HepG2 (cell line): ENCODE data around the gene ABCB8. TPM values are rescaled to one million over a fixed set of nuclear protein-coding genes. Genes with fewer than 3 reads are reported as not detected.
A peak's percentile ranks its signal among the peaks of the same experiment; 100 is the strongest.

ENCODE experiments used
- ATAC-seq: fragments of 200-7000 bp; cut with Tn5 transposase; 3 replicates; pipeline ENCODE4 v1.9.1; 2020; ENCODE audit warnings: mild to moderate bottlenecking, moderate library complexity
- BruUV-seq: library from RNA; stranded (reverse); fragments of 400-500 nt; replicated peaks from 2 replicates; lab custom pipeline; 2021; lab: Mats Ljungman, UMichigan
- CTCF ChIA-PET: fragments of 300-600 bp; formaldehyde crosslinking; extraction: SDS; loops from one replicate; lab custom pipeline; 2021; ENCODE audit warnings: low total read pairs, inconsistent platforms, low intra/inter-chr PET ratio; lab: Yijun Ruan, JAX
- POLR2A ChIA-PET: fragments of 350-600 bp; sonication (Branson Sonifier 250); formaldehyde crosslinking; loops from one replicate; lab custom pipeline; 2020; ENCODE audit warnings: antibody characterized with exemption, inconsistent platforms; lab: Yijun Ruan, JAX
- DNase-seq: peaks from one replicate; pipeline ENCODE4 v3.0.0-alpha.2; 2015; ENCODE audit warnings: low spot score
- FAIRE-seq: peaks from 3 replicates; lab custom pipeline; 2011; peaks lifted over from hg19 to GRCh38; lab: Jason Lieb, UNC
- H2AFZ ChIP-seq: one replicate; pipeline ENCODE4 v1.6.1; 2011; ENCODE audit warnings: low read length, inconsistent platforms
- H3K27ac ChIP-seq: fragments of 300-600 bp; 3 replicates; pipeline ENCODE4 v1.8.0; 2011; ENCODE audit warnings: mixed run types, mild to moderate bottlenecking, mixed read lengths, low read length, inconsistent platforms; ENCODE audit not compliant: insufficient read depth; ENCODE audit errors: extremely low read length
- H3K27me3 ChIP-seq, 2 experiments: fragments of 200-600 bp in 1 of 2; 2 replicates in 1 of 2; 3 replicates in 1 of 2; pipeline versions ENCODE4 v1.6.0 to v1.8.0; 2011; ENCODE audit warnings: low read length in 2 of 2, mild to moderate bottlenecking in 2 of 2, moderate library complexity in 2 of 2, inconsistent platforms in 1 of 2; ENCODE audit not compliant: insufficient read depth in 2 of 2, control insufficient read depth in 1 of 2
- H3K36me3 ChIP-seq, 2 experiments: fragments of 200-600 bp in 1 of 2; replicated peaks in 1 of 2; 2 replicates in 1 of 2; 3 replicates in 1 of 2; pipeline versions ENCODE4 v1.5.1 to v1.8.0; 2011; ENCODE audit warnings: low read length in 2 of 2, inconsistent platforms in 1 of 2; ENCODE audit not compliant: insufficient read depth in 2 of 2, control insufficient read depth in 1 of 2
- H3K4me1 ChIP-seq: 2 replicates; pipeline ENCODE4 v1.5.1; 2012; ENCODE audit warnings: low read length, inconsistent platforms; ENCODE audit not compliant: insufficient read depth
- H3K4me2 ChIP-seq: 2 replicates; pipeline ENCODE4 v1.6.0; 2011; ENCODE audit warnings: low read depth, low read length, inconsistent platforms
- H3K4me3 ChIP-seq, 3 experiments: fragments of 200-600 bp in 1 of 3; sonication (generic), shearing (Covaris generic) in 1 of 3; replicated peaks in 1 of 3; 2 replicates each; pipeline ENCODE4 v1.5.1; 2011 to 2016; ENCODE audit warnings: low read length in 3 of 3, inconsistent platforms in 2 of 3, low read depth in 2 of 3, mild to moderate bottlenecking in 2 of 3, control low read depth in 1 of 3, mixed read lengths in 1 of 3; ENCODE audit not compliant: insufficient read depth in 1 of 3
- H3K79me2 ChIP-seq: one replicate; pipeline ENCODE4 v1.6.1; 2011; ENCODE audit warnings: low read length, inconsistent platforms; ENCODE audit not compliant: insufficient read depth
- H3K9ac ChIP-seq: 2 replicates; pipeline ENCODE4 v1.6.0; 2011; ENCODE audit warnings: mild to moderate bottlenecking, low read depth, low read length, inconsistent platforms; ENCODE audit not compliant: insufficient read depth
- H3K9me3 ChIP-seq: 2 replicates; pipeline ENCODE4 v1.5.1; 2012; ENCODE audit warnings: mild to moderate bottlenecking, low read length
- H4K20me1 ChIP-seq: 2 replicates; pipeline ENCODE4 v1.6.0; 2011; ENCODE audit warnings: inconsistent platforms, mild to moderate bottlenecking, low read length, moderate library complexity; ENCODE audit not compliant: insufficient read depth
- EED ChIP-seq: sonication (generic); formaldehyde crosslinking; IDR thresholded peaks from 2 replicates; pipeline ENCODE4 v1.5.0; 2020; ENCODE audit warnings: mild to moderate bottlenecking, missing genetic modification reagents
- FOXO4 ChIP-seq: sonication (generic); formaldehyde crosslinking; conservative IDR thresholded peaks from 2 replicates; pipeline ENCODE4 v1.8.1; 2023; ENCODE audit warnings: missing genetic modification reagents
- NCOA2 ChIP-seq: sonication (generic); formaldehyde crosslinking; IDR thresholded peaks from 2 replicates; pipeline ENCODE4 v1.8.0; 2022; ENCODE audit warnings: inconsistent platforms
- PHF5A ChIP-seq: IDR thresholded peaks from one replicate; pipeline ENCODE4 v1.6.1; 2018; ENCODE audit warnings: low read depth, missing genetic modification reagents; ENCODE audit not compliant: unreplicated experiment
- REL ChIP-seq: sonication (generic); formaldehyde crosslinking; conservative IDR thresholded peaks from 2 replicates; pipeline ENCODE4 v1.8.0; 2022; ENCODE audit warnings: mild to moderate bottlenecking, missing genetic modification reagents, moderate library complexity
- SAFB2 ChIP-seq: sonication (generic); formaldehyde crosslinking; IDR thresholded peaks from 2 replicates; pipeline ENCODE4 v1.5.1; 2020; ENCODE audit warnings: missing genetic modification reagents, low read depth, mild to moderate bottlenecking, borderline replicate concordance
- SMAD3 ChIP-seq: sonication (generic); formaldehyde crosslinking; IDR thresholded peaks from 2 replicates; pipeline ENCODE4 v1.4.0; 2020; ENCODE audit warnings: missing genetic modification reagents
- ZNF264 ChIP-seq: sonication (generic); formaldehyde crosslinking; IDR thresholded peaks from 2 replicates; pipeline ENCODE4 v1.4.0; 2020; ENCODE audit warnings: missing genetic modification reagents
- ZNF503 ChIP-seq: sonication (generic); formaldehyde crosslinking; IDR thresholded peaks from 2 replicates; pipeline ENCODE4 v1.4.0; 2020; ENCODE audit warnings: missing genetic modification reagents
- ZNF546 ChIP-seq: sonication (generic); formaldehyde crosslinking; conservative IDR thresholded peaks from 2 replicates; pipeline ENCODE4 v1.8.1; 2023; ENCODE audit warnings: mild to moderate bottlenecking, missing genetic modification reagents
- ZNF740 ChIP-seq: sonication (generic); formaldehyde crosslinking; IDR thresholded peaks from 2 replicates; pipeline ENCODE4 v1.4.0; 2020; ENCODE audit warnings: missing genetic modification reagents
- ZSCAN22 ChIP-seq: sonication (generic); formaldehyde crosslinking; IDR thresholded peaks from 2 replicates; pipeline ENCODE4 v1.4.0; 2020; ENCODE audit warnings: mild to moderate bottlenecking, missing genetic modification reagents
- WGBS: methylation state at CpG from one replicate; pipeline ENCODE4 v1.1.6; 2017; ENCODE audit warnings: low lambda C conversion rate; 5-methylcytosine and 5-hydroxymethylcytosine counted together
- in situ Hi-C: cut with HindIII; loops from 2 replicates; pipeline ENCODE4 v1.10.0; 2017; ENCODE audit warnings: low pct_unique_long_range_greater_than_20kb; ENCODE audit not compliant: extremely low pct_ligation_motif_present
- intact Hi-C: fragments of 100-400 bp; cut with micrococcal nuclease; formaldehyde crosslinking; loops from one replicate; pipeline ENCODE4 v1.10.0; 2022; ENCODE audit not compliant: unreplicated experiment
- polyA plus RNA-seq, 8 experiments: library from polyadenylated mRNA; depleted of rRNA in 3 of 8; stranded (reverse) in 7 of 8; unstranded in 1 of 8; fragments of >200 nt; fragmentation: Illumina TruSeq in 4 of 8; extraction: Trizol in 4 of 8; gene quantifications; 2 replicates each; pipeline versions ENCODE4 v1.2.1 to v1.2.3, GENCODE V29; 2011 to 2016; ENCODE audit warnings: low read depth in 4 of 8, missing spikeins in 1 of 8, mixed read lengths in 1 of 8; ENCODE audit not compliant: insufficient read depth in 1 of 8
- total RNA-seq, 5 experiments: library from RNA; depleted of rRNA; stranded (reverse); fragments of >200 nt; fragmentation: Illumina TruSeq; extraction: Trizol; gene quantifications; 2 replicates each; pipeline ENCODE4 v1.2.3, GENCODE V29; 2016; ENCODE audit warnings: low read depth in 1 of 5

The ABCB8 gene
- total and polyA plus RNA-seq, 2 of the 13 experiments (the other 11 are each of a cell fraction or from before 2014, with no cell fraction given) = 6.6 to 16.7 TPM

GRCh38 chr7:151016505-151016904, 11.7 kb upstream of the ABCB8 start:
- ATAC-seq = no peak
- no TSS peak for BruUV-seq
- intact Hi-C loops (no loop called here), in situ Hi-C loops (no loop called here)
- Histone ChIP-seq H3K79me2 (no peaks in the 10 kb centered on the region), H3K4me1 (peaks cover 56% of the 10 kb centered on the region), H3K4me2 (no peak overlapping the region), H3K27me3 (peaks cover 9 to 33% of the 10 kb centered on the region in 2 experiments), H2AFZ (no peak overlapping the region)
- CTCF ChIA-PET = no interaction called here
- TF ChIP-seq PHF5A (CRISPR knock-in tag) (no peak), SMAD3 (CRISPR knock-in tag) (no peak), REL (CRISPR knock-in tag) (0 out of 2 replicates have a peak, but pooled peaks have one; percentile 9)
- TF ChIP-seq, all 625 proteins: peak for 1
- no peak for FAIRE-seq
- no peaks in the 10 kb centered on the region for H4K20me1 ChIP-seq
- no peak for DNase-seq
- H3K9ac ChIP-seq = no peak overlapping the region
- 52% methylated on average over 7 of the region's 8 CpGs for WGBS
- H3K4me3 ChIP-seq = no peak overlapping the region
- H3K9me3 ChIP-seq = no peaks in the 10 kb centered on the region
- POLR2A ChIA-PET = no interaction called here
- H3K27ac ChIP-seq = no peak overlapping the region
- no peaks in the 10 kb centered on the region; a peak in 1 of 5 replicates for H3K36me3 ChIP-seq

DNA sequence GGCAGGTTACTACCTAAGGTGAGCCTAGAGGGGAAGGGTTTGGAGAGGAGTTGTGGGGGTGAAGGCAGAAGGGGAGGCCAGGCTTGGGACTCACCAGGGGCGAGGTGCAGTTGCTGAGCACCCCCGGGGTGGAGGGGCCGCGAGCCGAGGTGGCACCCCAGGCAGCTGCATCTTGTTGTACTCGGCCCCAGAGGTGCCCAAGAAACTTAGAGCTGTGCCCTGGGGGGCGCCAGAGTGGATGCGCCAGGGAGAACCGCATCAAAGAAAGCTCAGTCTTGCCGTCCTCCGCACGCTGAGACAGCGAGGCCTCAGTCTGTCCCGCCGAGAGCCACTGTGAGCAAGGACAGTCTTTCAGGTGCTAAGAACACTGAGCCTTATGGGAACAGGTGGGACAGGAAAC, 11.3 kb upstream of the ABCB8 start:
- 29% methylated on average over 15 of the region's 15 CpGs for WGBS
- Histone ChIP-seq H3K27ac (no peak overlapping the region), H3K9ac (no peak overlapping the region), H3K4me2 (no peak overlapping the region), H3K27me3 (peaks cover 9 to 36% of the 10 kb centered on the region in 2 experiments), H3K9me3 (no peaks in the 10 kb centered on the region), H3K4me1 (peaks cover 56% of the 10 kb centered on the region), H3K36me3 (no peaks in the 10 kb centered on the region; a peak in 1 of 5 replicates), H3K4me3 (peak overlapping the region in 1 of 3 experiments; percentile 70; a peak in 1 of 6 replicates), H4K20me1 (no peaks in the 10 kb centered on the region), H2AFZ (no peak overlapping the region), H3K79me2 (no peaks in the 10 kb centered on the region)
- no peak for FAIRE-seq
- DNase-seq = no peak
- POLR2A ChIA-PET = no interaction called here
- TF ChIP-seq EED (CRISPR knock-in tag) = no peak
- no peak for TF ChIP-seq ZNF546 (CRISPR knock-in tag)
- TF ChIP-seq NCOA2 (CRISPR knock-in tag) = no peak
- TF ChIP-seq ZNF264 (CRISPR knock-in tag) = no peak
- no peak for TF ChIP-seq SAFB2 (CRISPR knock-in tag)
- TF ChIP-seq ZNF503 (CRISPR knock-in tag) = no peak
- no peak for TF ChIP-seq ZNF740
- TF ChIP-seq FOXO4 = no peak
- TF ChIP-seq ZSCAN22 (CRISPR knock-in tag) = no peak
- in situ Hi-C loops = no loop called here
- CTCF ChIA-PET = no interaction called here
- intact Hi-C loops = no loop called here
- BruUV-seq = no TSS peak
- ATAC-seq = no peak
